LNCaP clone FGC (cell line): ENCODE measurements around the gene DNAH1.

ENCODE experiments used
- DNase-seq: peaks from one replicate; pipeline ENCODE4 v3.0.0-alpha.2; 2011; ENCODE audit warnings: low read depth
- H3K4me3 ChIP-seq: 2 replicates; pipeline ENCODE4 v1.5.1; 2011; ENCODE audit warnings: mild to moderate bottlenecking, low read depth, low read length, control low read depth
- TF ChIP-seq, protein P1 (sequence below): IDR thresholded peaks from 2 replicates; pipeline ENCODE4 v1.5.1; 2012; ENCODE audit warnings: mild to moderate bottlenecking; ENCODE audit not compliant: control insufficient read depth, insufficient read depth; ENCODE audit errors: extremely low read depth

The DNAH1 gene

DNA sequence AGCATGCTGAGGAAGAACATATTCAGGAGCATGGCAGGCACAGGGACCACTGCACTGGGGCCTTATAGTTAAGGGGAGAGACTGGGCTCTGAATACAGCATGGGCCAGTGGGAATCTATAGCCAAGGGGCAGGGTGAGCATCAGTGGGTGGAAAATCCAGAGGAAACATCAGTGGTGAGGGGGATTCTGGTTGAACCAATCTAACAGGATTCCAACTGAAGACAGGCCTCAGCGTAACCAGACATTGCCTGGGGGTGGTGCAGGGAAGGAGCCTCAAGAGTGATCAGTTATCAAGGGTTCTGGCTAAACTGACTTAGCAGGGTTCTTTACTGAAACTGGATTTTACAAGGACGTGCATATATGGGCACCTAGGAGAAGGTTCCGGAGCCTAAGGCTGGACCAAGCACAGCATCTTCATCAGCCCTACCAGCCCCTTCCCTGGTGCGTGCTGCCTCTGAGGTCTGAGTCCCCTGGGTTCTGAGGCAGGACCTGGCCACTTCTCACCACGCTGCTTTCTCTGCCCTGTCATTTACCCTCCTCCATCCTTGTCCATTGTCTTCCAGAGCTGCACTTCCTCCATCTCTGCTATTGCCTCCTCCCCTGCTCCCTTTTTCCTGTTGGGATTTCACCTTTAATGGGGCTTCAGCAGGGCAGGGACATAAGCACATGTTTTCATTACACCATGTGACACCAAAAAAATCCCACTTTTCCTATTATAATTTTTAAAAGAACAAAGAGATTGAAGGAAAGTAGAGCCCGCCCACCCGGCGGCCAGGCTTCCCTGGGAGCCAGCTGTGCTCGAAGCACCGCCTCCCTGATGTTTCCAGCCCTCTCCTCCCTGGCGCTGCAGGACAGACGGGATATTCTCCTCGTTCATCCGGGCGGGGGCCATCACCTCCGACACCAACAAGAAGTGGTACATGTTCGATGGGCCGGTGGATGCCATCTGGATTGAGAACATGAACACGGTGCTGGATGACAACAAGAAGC is 52.1 kb downstream of the DNAH1 start:
- no peak overlapping the region for H3K4me3 ChIP-seq
- DNase-seq: no peak
- TF ChIP-seq, protein P1, sequence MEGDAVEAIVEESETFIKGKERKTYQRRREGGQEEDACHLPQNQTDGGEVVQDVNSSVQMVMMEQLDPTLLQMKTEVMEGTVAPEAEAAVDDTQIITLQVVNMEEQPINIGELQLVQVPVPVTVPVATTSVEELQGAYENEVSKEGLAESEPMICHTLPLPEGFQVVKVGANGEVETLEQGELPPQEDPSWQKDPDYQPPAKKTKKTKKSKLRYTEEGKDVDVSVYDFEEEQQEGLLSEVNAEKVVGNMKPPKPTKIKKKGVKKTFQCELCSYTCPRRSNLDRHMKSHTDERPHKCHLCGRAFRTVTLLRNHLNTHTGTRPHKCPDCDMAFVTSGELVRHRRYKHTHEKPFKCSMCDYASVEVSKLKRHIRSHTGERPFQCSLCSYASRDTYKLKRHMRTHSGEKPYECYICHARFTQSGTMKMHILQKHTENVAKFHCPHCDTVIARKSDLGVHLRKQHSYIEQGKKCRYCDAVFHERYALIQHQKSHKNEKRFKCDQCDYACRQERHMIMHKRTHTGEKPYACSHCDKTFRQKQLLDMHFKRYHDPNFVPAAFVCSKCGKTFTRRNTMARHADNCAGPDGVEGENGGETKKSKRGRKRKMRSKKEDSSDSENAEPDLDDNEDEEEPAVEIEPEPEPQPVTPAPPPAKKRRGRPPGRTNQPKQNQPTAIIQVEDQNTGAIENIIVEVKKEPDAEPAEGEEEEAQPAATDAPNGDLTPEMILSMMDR: no peak

DNA sequence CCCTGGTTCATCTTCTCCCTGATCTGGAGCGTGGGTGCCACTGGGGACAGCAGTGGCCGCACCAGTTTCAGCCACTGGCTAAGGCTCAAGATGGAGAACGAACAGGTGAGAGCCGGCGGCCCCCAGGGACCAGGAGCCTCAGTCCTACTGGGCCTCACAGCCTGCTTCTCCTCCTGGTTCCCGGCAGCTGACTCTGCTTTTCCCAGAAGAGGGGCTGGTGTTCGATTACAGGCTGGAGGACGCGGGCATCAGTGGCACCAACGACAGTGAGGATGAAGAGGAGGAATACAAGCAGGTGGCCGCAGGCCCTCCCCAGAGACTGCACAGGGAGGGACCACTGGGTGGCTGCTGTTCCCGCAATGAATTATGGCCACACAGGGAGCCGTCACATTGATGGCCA is 54.4 kb downstream of the DNAH1 start:
- H3K4me3 ChIP-seq: no peak overlapping the region
- TF ChIP-seq, protein P1: no peak
- no peak for DNase-seq

- no peak for DNase-seq
- TF ChIP-seq, protein P1: no peak
- H3K4me3 ChIP-seq: no peak overlapping the region
These were observed 56.8 kb downstream of the DNAH1 start for GRCh38 chr3:52372822-52373504.

DNA sequence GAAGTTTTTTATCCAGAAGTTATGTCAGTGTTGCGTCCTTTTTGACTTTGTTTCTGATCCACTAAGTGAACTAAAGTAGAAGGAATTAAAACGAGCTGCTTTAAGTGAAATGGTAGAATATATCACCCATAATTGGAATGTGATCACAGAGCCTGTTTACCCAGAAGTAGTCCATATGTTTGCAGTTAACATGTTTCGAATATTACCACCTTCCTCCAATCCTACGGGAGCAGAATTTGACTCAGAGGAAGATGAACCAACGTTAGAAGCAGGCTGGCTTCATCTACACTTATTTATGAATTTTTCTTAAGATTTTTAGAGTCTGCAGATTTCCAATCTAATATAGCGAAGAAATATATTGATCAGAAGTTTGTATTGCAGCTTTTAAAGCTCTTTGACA is 57.6 kb downstream of the DNAH1 start:
- TF ChIP-seq, protein P1: no peak
- no peak for DNase-seq
- no peak overlapping the region for H3K4me3 ChIP-seq

DNA sequence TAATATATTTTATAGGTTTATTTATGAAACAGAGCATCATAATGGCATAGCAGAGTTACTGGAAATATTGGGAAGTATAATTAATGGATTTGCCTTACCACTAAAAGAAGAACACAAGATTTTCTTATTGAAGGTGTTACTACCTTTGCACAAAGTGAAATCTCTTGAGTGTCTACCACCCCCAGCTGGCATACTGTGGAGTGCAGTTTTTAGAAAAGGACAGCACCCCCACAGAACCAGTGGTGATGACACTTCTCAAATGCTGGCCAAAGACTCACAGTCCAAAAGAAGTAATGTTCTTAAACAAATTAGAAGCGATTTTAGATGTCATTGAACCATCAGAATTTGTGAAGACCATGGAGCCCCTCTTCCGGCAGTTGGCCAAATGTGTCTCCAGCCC is 58.1 kb downstream of the DNAH1 start:
- DNase-seq: no peak
- no peak overlapping the region for H3K4me3 ChIP-seq
- TF ChIP-seq, protein P1: 0 out of 2 replicates have a peak, but pooled peaks have one; percentile 3

- no peak overlapping the region for H3K4me3 ChIP-seq
- DNase-seq: no peak
- TF ChIP-seq, protein P1: no peak
These were observed 63.5 kb downstream of the DNAH1 start for GRCh38 chr3:52379610-52380009.
